ENCODE data around the gene GOLGA7B. TPM values are rescaled to one million over a fixed set of nuclear protein-coding genes. Genes with fewer than 3 reads are reported as not detected.

GOLGA7B gene
- total RNA-seq, 1 donor from 2014 or later = not detected

GRCh38 chr10:97916586-97916985, 66.9 kb downstream of the GOLGA7B start:
- no peak for DNase-seq (ENCODE audit: extremely low read depth, low read depth, low spot score)

GRCh38 chr10:97919012-97919411, 69.4 kb downstream of the GOLGA7B start:
- DNase-seq (ENCODE audit: extremely low read depth, low read depth, low spot score) = no peak

GRCh38 chr10:97920865-97921264, 71.2 kb downstream of the GOLGA7B start:
- DNase-seq (ENCODE audit: extremely low read depth, low read depth, low spot score) = no peak

Other genes with a start within 250 kb of the GOLGA7B start
- gene MORN4, start 216.3 kb upstream of the GOLGA7B start, total RNA-seq = 3.9 and 9.7 TPM in 2 replicates
- 26.6 and 30.3 TPM in 2 replicates for gene PI4K2A, start 209.2 kb upstream of the GOLGA7B start, total RNA-seq
- 2.4 and 3.0 TPM in 2 replicates for gene AVPI1, start 162.6 kb upstream of the GOLGA7B start, total RNA-seq
- gene MARVELD1, start 136.1 kb upstream of the GOLGA7B start, total RNA-seq = 39.0 and 50.3 TPM in 2 replicates
- 11.4 and 22.6 TPM in 2 replicates for gene ZFYVE27, start 112.7 kb upstream of the GOLGA7B start, total RNA-seq
- gene SFRP5, start 77.8 kb upstream of the GOLGA7B start, total RNA-seq = not detected in 2 replicates
- 0.92 and 1.6 TPM in 2 replicates for gene CRTAC1, start 180.8 kb downstream of the GOLGA7B start, total RNA-seq

All from glomerular endothelial cell (primary cell).